ENCODE data around the gene TBC1D9.
"Not testable (repeated sequence)": the region's sequence is repeated elsewhere in the genome, so short reads cannot be mapped to it uniquely, and the experiment has no call there.

Gene TBC1D9

DNA sequence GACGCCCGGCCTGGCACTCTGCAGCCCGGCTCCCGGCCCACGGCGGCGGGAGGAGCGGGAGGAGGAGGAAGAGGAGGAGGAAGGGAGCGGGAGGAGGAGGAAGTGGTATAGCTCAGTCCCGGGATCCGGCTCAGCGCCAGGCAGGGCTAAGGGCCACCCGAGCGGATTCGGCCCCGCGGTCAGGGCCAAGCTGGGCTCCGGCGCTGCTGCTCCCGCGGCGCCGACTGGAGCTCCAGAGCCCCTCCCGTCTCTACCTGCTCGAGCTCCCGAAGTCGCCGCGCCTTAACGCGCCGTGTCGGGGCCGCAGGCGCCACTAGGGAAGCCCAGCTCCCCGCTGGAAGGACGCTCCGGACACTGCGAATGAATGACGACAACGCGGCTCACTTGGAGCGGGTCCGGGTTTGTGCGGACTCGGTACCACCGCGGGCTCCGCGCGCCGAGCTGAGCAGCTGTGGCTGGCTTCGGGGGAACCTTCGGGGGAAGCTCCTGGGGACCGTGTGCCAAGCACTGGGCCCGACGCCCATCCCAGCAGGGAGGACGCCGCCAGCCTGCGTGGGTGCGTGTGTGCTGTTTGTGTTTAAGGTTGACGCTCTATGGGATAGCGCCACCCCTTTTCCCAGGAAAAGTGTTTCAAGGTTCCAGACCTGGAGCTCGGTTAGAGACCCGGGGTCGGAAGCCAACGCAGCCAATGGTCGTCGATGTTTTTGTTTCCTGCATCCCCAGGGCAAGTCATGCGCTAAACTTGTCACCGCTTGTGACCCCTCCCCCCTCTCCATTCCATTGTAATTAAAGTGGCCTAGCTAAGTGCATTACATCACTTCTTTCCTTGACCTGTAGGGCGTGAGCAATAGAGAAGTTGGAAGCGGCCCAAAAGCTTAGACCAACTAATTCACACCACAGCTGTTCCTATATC lies at the start of gene TBC1D9:
Gene TBC1D9 (minus strand): TSS at position 67 of the 913 bp plus-strand sequence. CDS start 340 bp downstream, outside the sequence.
- DNase-seq = peak; percentile 28 to 51

DNA sequence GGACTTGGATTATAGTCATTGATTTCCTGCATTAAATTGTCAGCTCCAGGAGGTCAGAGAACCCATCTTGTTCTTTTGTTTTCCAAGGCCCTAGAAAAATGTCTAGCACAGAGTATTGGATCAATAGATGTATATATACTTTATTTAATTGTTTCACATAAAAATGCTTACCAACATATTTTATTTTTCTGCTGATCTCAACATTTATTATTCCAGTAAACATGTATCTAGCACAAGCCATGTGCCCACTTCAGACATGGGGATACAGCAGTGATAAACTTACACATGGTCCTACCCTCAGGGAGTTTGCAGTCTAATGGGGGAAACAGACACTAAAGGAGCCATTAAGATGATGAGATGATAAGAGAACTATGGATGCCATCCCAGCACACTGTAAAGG lies 49.1 kb upstream of the TBC1D9 start:
- DNase-seq = no peak

- DNase-seq = no peak
These were observed 46.4 kb upstream of the TBC1D9 start for GRCh38 chr4:140802591-140802990.

GRCh38 chr4:140800666-140801065 lies 44.5 kb upstream of the TBC1D9 start:
- DNase-seq = no peak

DNA sequence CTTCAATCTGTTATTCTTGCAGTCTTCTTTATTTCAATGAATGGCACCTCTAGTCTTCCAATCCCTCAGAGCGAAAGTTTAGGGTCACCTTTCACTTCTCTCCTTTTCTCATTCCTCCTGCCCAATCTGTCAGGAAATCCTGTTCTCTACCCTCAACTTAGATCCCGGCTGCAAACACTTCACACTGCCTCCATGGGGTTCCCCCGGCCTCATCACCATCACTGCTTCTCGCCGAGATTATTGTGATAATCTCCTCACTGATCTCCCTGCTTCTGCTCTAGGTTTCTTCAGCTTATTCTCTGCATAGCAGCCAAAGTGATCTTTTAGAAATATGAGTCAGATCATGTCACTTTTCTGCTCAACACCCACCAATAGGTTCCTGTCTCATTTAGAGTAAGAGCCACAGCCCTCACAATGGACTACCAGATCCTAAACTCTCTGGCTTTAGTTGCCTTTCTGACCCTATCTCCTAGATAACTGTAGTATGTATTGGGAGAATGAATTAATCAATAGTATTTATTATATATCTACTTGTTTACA lies 43.6 kb upstream of the TBC1D9 start:
- no peak for DNase-seq

- DNase-seq = no peak
These were observed 37.1 kb upstream of the TBC1D9 start for GRCh38 chr4:140793291-140793690.

GRCh38 chr4:140790765-140791164 lies 34.6 kb upstream of the TBC1D9 start:
- DNase-seq = peak in 1 of 2 experiments; percentile 6

DNA sequence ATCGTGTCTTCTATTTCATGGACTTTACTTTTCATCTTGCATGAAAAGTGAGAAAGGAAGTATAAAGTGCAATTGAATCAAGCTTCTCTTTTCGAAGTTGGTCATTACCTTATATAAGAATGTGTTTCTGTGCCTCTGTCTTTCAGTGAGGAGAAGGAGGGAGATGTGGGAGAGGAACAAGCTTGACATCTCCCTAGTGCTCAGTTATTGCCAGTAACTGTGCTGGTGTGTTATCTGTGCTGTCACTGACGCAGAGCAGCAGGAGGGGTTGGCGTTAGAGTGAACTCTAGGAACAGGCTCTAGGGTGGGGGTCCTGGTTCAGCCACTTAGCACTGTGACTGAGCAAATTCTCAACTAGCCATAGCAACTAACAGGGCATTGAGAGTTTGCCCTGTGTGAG lies 34.0 kb upstream of the TBC1D9 start:
- DNase-seq = no peak

DNA sequence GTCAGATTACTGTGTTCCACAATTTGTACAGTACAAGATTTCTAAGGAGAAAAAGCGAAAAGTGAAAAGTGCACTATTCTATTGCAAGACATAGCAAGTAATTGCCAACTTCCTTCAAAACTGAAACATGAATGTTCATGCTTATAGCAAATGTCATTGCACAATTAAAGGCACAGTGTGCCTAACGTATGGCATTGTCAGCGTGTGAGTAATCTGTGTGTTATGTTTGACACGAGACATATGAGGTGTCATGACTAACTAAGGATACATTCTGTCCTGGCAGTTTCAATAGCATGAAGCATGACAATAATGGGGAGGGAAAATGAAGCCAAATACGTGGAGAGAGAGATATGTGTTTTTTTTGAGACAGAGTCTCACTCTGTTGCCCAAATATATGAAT lies 33.6 kb upstream of the TBC1D9 start:
- DNase-seq = peak; percentile 1 to 19

GRCh38 chr4:140782787-140783186 lies 26.6 kb upstream of the TBC1D9 start:
- not testable (repeated sequence) for DNase-seq

- no peak for DNase-seq
These were observed 25.4 kb upstream of the TBC1D9 start for GRCh38 chr4:140781596-140781995.

- no peak for DNase-seq
These were observed 21.7 kb upstream of the TBC1D9 start for GRCh38 chr4:140777894-140778293.

DNA sequence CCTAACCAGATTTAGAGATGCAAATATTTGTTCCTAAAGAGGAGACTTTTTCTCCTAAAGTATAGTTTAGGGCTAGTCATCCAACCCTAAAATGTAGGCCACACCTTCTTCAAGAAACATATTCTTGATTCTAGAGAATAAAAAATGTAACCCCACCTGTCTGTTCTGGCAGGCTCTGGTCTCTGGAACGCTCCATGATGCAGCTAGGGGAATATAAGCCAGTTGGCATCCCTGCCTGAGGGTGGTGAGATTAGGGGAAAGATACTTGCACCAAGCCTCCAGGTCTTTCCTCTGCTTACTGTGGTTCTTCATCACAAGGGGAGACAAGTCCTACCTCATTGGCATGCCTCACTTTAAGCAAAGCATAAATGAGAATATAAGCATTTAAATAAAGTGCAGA lies 21.2 kb upstream of the TBC1D9 start:
- DNase-seq = no peak

GRCh38 chr4:140776556-140776955 lies 20.4 kb upstream of the TBC1D9 start:
- DNase-seq = no peak

- DNase-seq = no peak
These were observed 18.8 kb upstream of the TBC1D9 start for GRCh38 chr4:140774956-140775355.

DNA sequence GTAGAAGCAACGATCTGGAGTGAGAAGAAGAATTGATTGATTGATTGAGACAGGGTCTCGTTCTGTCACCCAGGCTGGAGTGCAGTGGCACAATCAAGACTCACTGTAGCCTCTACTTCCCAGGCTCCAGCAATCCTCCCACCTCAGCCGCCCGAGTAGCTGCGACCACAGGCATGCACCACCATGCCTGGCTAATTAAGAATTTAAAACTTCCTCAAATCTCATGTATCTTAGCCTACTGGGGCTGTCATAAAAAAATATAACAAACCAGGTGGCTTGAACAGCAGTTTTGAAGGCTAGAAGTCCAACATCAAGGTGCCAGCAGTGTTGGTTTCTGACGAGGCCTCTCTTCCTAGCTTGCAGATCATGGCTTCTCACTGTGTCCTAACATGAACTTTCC lies 18.3 kb upstream of the TBC1D9 start:
- DNase-seq = no peak

GRCh38 chr4:140769209-140769608 lies 13.0 kb upstream of the TBC1D9 start:
- no peak for DNase-seq

DNA sequence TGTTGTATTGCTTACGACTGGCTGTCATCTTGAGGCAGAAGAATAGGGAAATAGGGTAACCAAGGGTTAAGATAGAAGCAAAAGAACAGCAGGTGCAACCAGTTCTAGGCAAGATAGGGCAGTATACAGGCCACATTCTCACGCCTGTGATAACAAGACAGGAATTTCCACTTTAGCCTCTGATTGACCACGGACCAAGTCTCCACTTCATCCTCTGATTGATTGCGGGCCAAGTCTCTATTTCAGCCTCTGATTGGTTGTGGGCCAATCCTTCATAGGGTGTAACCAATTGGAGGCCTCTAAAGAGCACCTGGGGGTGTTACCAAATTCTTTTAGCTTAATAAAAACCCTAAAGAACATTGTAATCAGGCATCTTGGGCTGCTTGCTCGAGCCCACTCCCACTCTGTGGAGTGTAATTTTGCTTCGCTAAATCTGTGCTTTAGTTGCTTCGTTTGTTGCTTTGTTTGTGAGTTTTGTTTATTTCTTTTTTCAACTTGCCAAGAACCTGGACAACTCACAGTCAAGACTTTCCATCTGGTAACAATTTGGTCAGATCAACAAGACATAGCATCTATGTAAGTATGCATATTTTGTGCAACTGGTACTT lies 8.7 kb upstream of the TBC1D9 start:
- no peak for DNase-seq

GRCh38 chr4:140762202-140762601 lies 6.0 kb upstream of the TBC1D9 start:
- no peak for DNase-seq

GRCh38 chr4:140757232-140757630 lies 1.0 kb upstream of the TBC1D9 start:
- DNase-seq = no peak

- no peak for DNase-seq
These were observed 339 bp downstream of the TBC1D9 start for GRCh38 chr4:140755774-140756318.

- no peak for DNase-seq
These were observed 1.0 kb downstream of the TBC1D9 start for GRCh38 chr4:140754918-140755773.

- DNase-seq = no peak
These were observed 2.9 kb downstream of the TBC1D9 start for GRCh38 chr4:140753329-140753728.

Data from AML-193 (cell line).